ENCODE results near the gene AP3S2. TPM values are rescaled to one million over a fixed set of nuclear protein-coding genes. Genes with fewer than 3 reads are reported as not detected.
"Not testable (repeated sequence)": the region's sequence is repeated elsewhere in the genome, so short reads cannot be mapped to it uniquely, and the experiment has no call there.

AP3S2 gene
- total RNA-seq, result 31.8 and 36.4 TPM in 2 replicates

GRCh38 chr15:89893696-89894447 is at the start of gene AP3S2:
AP3S2 (minus strand) TSS chr15:89893994; CDS start chr15:89893949, 45 bp downstream.
- CTCF ChIA-PET, result interaction anchor here (0.9 to 1.7 kb wide), 5 partner anchors 19 to 177 kb away, joined by 3 to 10 read pairs (median 4); no protein-coding TSS in a partner anchor
- peak; percentile 82 for DNase-seq
- intact Hi-C loops (cut with micrococcal nuclease), result loop anchor here (1.0 to 10.0 kb wide), 5 partner anchors 71 to 339 kb away; partner anchors contain the start of genes CIB1 and MESP1

GRCh38 chr15:89939910-89940309 is 46.1 kb upstream of the AP3S2 start:
- H3K27me3 Mint-ChIP-seq, result peaks cover 3% of the 10 kb centered on the region
- intact Hi-C loops (cut with micrococcal nuclease), result no loop called here
- no peak overlapping the region for H3K27ac Mint-ChIP-seq
- no peak overlapping the region for H3K4me3 Mint-ChIP-seq
- no peaks in the 10 kb centered on the region for H3K4me1 Mint-ChIP-seq
- CTCF ChIA-PET, result no interaction called here
- H3K9me3 Mint-ChIP-seq, result no peaks in the 10 kb centered on the region
- DNase-seq (no peak), ATAC-seq (ENCODE audit: low read depth) (no peak)
- POLR2A ChIA-PET, result no interaction called here
- no peak for TF ChIP-seq CTCF (IDR thresholded peaks at IDR 0.05)
- no peaks in the 10 kb centered on the region for H3K36me3 Mint-ChIP-seq (ENCODE audit: low read depth)

More at GRCh38 chr15:89893696-89894447, at the start of gene AP3S2:
- no peak for TF ChIP-seq CTCF (IDR thresholded peaks at IDR 0.05)
- H3K27me3 Mint-ChIP-seq, result no peaks in the 10 kb centered on the region
- POLR2A ChIA-PET, result interaction anchor here (0.6 to 2.0 kb wide), 27 partner anchors 8 to 1037 kb away, joined by 3 to 23 read pairs (median 4); partner anchors contain the start of genes ANPEP and ZNF710
- peaks cover 24% of the 10 kb centered on the region for H3K36me3 Mint-ChIP-seq (ENCODE audit: low read depth)
- peak; percentile 89 for ATAC-seq (ENCODE audit: low read depth)
- peak within 1 kb of the TSS; percentile 94 for H3K27ac Mint-ChIP-seq
- H3K4me3 Mint-ChIP-seq, result peak within 1 kb of the TSS; percentile 95
- no peaks in the 10 kb centered on the region for H3K9me3 Mint-ChIP-seq
- peaks cover 40% of the 10 kb centered on the region for H3K4me1 Mint-ChIP-seq

- not testable (repeated sequence) for H3K9me3 Mint-ChIP-seq; ATAC-seq (ENCODE audit: low read depth); H3K4me1 Mint-ChIP-seq
Measured at GRCh38 chr15:89939377-89939776, 45.6 kb upstream of the AP3S2 start.

GRCh38 chr15:89937365-89938350 is 43.9 kb upstream of the AP3S2 start:
- H3K27me3 Mint-ChIP-seq, result peaks cover 3% of the 10 kb centered on the region
- no peaks in the 10 kb centered on the region for H3K9me3 Mint-ChIP-seq
- DNase-seq, result no peak
- ATAC-seq (ENCODE audit: low read depth), result no peak
- H3K27ac Mint-ChIP-seq, result no peak overlapping the region
- H3K4me1 Mint-ChIP-seq, result no peaks in the 10 kb centered on the region
- ChIA-PET POLR2A (interaction anchor here (0.6 kb wide), 1 partner anchor 319 kb away, joined by 7 read pairs; no protein-coding TSS in a partner anchor), CTCF (interaction anchor here (0.6 kb wide), 1 partner anchor 38 kb away, joined by 4 read pairs; no protein-coding TSS in a partner anchor)
- no peak overlapping the region for H3K4me3 Mint-ChIP-seq
- TF ChIP-seq CTCF (IDR thresholded peaks at IDR 0.05), result no peak
- H3K36me3 Mint-ChIP-seq (ENCODE audit: low read depth), result no peaks in the 10 kb centered on the region
- intact Hi-C loops (cut with micrococcal nuclease), result no loop called here

More at GRCh38 chr15:89939377-89939776, 45.6 kb upstream of the AP3S2 start:
- H3K36me3 Mint-ChIP-seq (ENCODE audit: low read depth); intact Hi-C loops (cut with micrococcal nuclease); POLR2A ChIA-PET; CTCF ChIA-PET; DNase-seq; H3K27me3 Mint-ChIP-seq; H3K4me3 Mint-ChIP-seq; H3K27ac Mint-ChIP-seq: not testable (repeated sequence)

GRCh38 chr15:89936786-89937265 is 43.0 kb upstream of the AP3S2 start:
- DNase-seq, result no peak
- Mint-ChIP-seq H3K27me3 (peaks cover 3% of the 10 kb centered on the region), H3K9me3 (no peaks in the 10 kb centered on the region), H3K36me3 (ENCODE audit: low read depth) (no peaks in the 10 kb centered on the region), H3K4me3 (no peak overlapping the region), H3K4me1 (no peaks in the 10 kb centered on the region), H3K27ac (no peak overlapping the region)
- no peak for TF ChIP-seq CTCF (IDR thresholded peaks at IDR 0.05)
- POLR2A ChIA-PET, result no interaction called here
- CTCF ChIA-PET, result no interaction called here
- intact Hi-C loops (cut with micrococcal nuclease), result no loop called here
- no peak for ATAC-seq (ENCODE audit: low read depth)
